ENCODE data around the gene ZNF3. TPM values are rescaled to one million over a fixed set of nuclear protein-coding genes. Genes with fewer than 3 reads are reported as not detected.

Gene ZNF3
- total and polyA plus RNA-seq, 11 donors: 11.2 to 21.2 (median 14.3) TPM

GRCh38 chr7:100035876-100036275, 45.6 kb downstream of the ZNF3 start:
- H3K36me3 ChIP-seq: peaks cover 0 to 77% (median 68%) of the 10 kb centered on the region in 9 donors
- intact Hi-C loops (cut with DNase I): no loop called here
- 82 to 97% (median 89%) methylated on average over 6 of the region's 6 CpGs for WGBS, 4 donors
- ATAC-seq: no peak
- H3K9me3 ChIP-seq: no peaks in the 10 kb centered on the region
- TF ChIP-seq POLR2A (IDR thresholded peaks at IDR 0.05) (no peak), CTCF (IDR thresholded peaks at IDR 0.05) (no peak)
- H3K27ac ChIP-seq: no peak overlapping the region
- no peaks in the 10 kb centered on the region for H3K27me3 ChIP-seq
- no peak overlapping the region for H3K4me3 ChIP-seq
- no peak for DNase-seq
- H3K4me1 ChIP-seq: peaks cover 0 to 8% (median 0%) of the 10 kb centered on the region in 12 donors

GRCh38 chr7:100034871-100035510, 46.5 kb downstream of the ZNF3 start:
- intact Hi-C loops (cut with DNase I): no loop called here
- Histone ChIP-seq H3K4me3 (no peak overlapping the region), H3K27me3 (no peaks in the 10 kb centered on the region), H3K27ac (no peak overlapping the region), H3K9me3 (no peaks in the 10 kb centered on the region), H3K36me3 (peaks cover 0 to 86% (median 77%) of the 10 kb centered on the region in 9 donors), H3K4me1 (peaks cover 0 to 8% (median 0%) of the 10 kb centered on the region in 12 donors)
- TF ChIP-seq POLR2A (IDR thresholded peaks at IDR 0.05) (no peak), CTCF (IDR thresholded peaks at IDR 0.05) (no peak)
- ATAC-seq (no peak), DNase-seq (no peak)
- 83 to 91% (median 86%) methylated on average over 8 of the region's 8 CpGs for WGBS, 4 donors

GRCh38 chr7:100033526-100033925, 48.0 kb downstream of the ZNF3 start:
- no peak for TF ChIP-seq POLR2A (IDR thresholded peaks at IDR 0.05)
- no peak for TF ChIP-seq CTCF (IDR thresholded peaks at IDR 0.05)
- H3K27ac ChIP-seq: no peak overlapping the region
- WGBS, 4 donors: 94 to 97% (median 96%) methylated on average over 6 of the region's 6 CpGs
- no peaks in the 10 kb centered on the region for H3K9me3 ChIP-seq
- no peak for ATAC-seq
- no peak for DNase-seq
- peaks cover 0 to 8% (median 0%) of the 10 kb centered on the region in 12 donors for H3K4me1 ChIP-seq
- peaks cover 0 to 97% (median 92%) of the 10 kb centered on the region in 9 donors for H3K36me3 ChIP-seq
- intact Hi-C loops (cut with DNase I): no loop called here
- H3K27me3 ChIP-seq: no peaks in the 10 kb centered on the region
- H3K4me3 ChIP-seq: no peak overlapping the region

- no peaks in the 10 kb centered on the region for H3K4me1 ChIP-seq
- DNase-seq (no peak), ATAC-seq (no peak)
- intact Hi-C loops (cut with DNase I): no loop called here
- peaks cover 0 to 100% (median 93%) of the 10 kb centered on the region in 9 donors for H3K36me3 ChIP-seq
- no peak overlapping the region for H3K4me3 ChIP-seq
- no peaks in the 10 kb centered on the region for H3K27me3 ChIP-seq
- WGBS, 4 donors: 86 to 92% (median 90%) methylated on average over 5 of the region's 5 CpGs
- TF ChIP-seq POLR2A (IDR thresholded peaks at IDR 0.05): no peak
- TF ChIP-seq CTCF (IDR thresholded peaks at IDR 0.05): no peak
- no peak overlapping the region for H3K27ac ChIP-seq
- no peaks in the 10 kb centered on the region for H3K9me3 ChIP-seq
Measured at GRCh38 chr7:100029596-100029995, 51.9 kb downstream of the ZNF3 start.
